CD4-positive, alpha-beta T cell treated with Interleukin-12 subunit alpha and Interleukin-12 subunit beta, for 1 hour (primary cell): ENCODE results near the gene CTDSP2.
"Not testable (repeated sequence)": the region's sequence is repeated elsewhere in the genome, so short reads cannot be mapped to it uniquely, and the experiment has no call there.

ENCODE experiments used
- DNase-seq: peaks from one replicate; pipeline ENCODE4 v3.0.0-alpha.2; 2020

The CTDSP2 gene

DNA sequence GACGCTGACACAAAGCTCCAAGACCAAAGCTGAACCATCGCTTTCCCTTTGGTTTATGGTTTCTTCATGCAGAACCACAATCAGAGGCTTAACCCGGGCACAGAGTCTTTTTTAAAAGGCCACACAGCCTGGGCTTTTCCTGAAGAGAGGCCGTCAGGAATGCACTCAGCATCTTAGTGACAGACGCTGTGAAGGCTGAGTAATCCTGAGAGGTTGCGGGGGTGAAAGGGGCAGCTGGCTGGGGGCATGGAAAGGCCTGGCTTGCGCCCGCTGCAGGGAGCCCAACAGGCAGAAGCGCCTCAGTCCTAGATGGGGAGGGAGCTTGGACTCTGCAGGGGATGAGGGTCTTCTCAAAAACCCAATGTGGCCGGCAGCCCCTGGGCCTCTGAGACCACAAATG, 13.6 kb downstream of the CTDSP2 start:
- DNase-seq = no peak

DNA sequence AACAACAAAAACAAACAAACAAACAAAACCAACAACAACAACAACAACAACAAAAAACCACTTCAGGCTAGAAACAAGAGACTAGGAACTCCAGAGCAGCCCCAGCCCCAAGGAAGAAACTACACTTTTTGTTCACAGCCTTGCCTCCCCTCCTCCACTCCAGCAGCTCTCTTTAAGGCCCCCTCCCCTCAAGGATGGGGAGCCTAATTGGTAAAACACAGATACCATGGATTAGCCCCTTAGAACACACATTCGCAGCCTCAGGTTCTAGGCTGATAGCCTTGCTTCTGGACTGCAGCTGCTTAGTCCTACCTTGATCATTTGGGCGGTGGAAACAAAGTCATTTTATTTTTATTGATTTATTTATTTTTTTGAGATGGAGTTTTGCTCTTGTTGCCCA, 16.1 kb downstream of the CTDSP2 start:
- DNase-seq = no peak

DNA sequence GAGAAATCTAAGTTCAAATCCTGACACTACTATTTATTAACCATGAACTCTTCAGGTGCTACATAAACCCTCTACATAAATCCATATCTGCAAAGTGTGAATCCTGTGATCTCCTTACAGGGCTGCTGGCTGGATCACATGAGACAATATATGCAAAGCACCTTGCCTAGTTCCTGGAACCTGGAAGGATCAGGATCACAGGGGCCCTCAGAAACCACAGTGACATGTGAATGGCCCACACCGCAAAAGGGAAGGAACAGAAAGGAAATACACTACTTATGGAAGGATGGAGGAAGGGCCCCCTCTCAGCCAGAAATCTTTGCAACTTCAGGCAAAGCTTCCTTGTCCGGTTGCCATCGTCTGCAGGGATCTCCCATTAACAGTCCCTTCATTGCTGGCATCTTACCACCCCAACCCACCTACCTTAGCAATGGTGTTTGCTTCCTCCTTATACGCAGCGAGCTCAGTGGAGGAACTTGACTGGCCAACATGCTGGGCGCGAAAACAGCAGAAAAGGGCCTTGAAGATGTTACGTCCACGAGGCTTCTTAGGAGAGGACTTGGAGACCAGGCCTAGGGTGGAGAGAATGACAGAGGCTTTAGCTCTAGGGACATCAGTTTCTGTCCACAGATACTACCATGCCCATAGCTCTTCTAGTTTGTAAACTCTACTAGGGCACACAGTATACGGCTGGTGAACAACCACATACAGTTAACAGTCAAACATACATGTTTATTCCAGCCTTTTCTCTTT, 17.3 kb downstream of the CTDSP2 start:
- DNase-seq = no peak

DNA sequence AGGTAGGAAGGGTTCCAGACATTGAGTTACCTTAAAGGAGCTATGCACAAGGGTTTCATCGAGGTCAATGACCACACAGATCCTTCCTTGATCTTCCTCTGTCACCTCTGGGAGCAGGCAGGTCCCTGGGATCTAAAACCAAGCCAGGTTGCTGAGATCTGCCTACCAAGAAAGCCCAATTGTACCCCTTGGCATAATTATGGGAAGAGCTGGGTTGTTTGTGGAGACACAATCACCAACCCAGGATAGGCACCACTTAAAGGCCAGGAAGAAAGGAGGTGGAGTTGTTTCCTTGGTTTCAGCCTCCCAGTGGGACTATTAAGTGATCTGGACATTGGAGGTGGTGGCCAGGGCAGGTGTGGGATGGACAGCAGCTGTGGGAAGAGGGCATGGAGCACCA, 19.6 kb downstream of the CTDSP2 start:
- DNase-seq = no peak

DNA sequence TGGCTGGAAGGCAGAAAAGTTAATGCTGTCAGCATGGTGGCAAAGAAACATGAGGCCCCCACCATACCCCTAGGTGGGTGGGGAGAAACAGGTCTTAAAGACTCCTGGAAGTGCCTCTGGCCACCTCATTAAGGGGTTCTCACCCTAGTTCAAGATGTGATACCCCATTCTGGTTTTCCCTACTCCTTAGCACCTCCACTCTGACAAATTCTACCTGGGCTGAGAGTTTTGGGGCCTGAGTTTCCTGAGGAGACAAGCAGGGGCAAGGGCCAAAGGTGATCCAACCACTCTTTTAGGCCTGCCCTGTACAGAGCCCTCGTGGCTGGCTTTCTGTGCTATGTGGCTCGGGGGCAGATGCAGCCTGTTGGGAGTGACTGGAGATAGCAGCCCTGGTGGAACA, 20.1 kb downstream of the CTDSP2 start:
- DNase-seq = no peak

DNA sequence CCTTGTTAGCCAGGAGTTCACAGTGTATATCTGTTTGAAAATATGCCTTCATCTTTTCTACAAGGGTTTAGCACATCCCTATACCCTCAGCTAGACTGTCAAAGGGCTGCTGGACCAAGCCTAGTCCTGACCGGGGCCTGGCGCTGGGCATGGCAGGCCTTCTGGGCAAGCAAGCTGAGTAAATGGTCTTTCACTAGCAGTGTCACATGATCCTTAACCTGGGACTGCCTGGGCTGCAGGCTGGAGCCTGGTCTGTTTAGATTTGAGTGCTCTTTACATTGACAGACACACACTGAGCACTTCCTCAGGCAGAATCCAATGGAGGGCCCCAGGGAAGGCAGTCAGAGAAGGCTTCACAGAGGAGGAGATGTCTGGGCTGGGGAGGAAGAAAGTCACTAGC, 21.1 kb downstream of the CTDSP2 start:
- DNase-seq = no peak

DNA sequence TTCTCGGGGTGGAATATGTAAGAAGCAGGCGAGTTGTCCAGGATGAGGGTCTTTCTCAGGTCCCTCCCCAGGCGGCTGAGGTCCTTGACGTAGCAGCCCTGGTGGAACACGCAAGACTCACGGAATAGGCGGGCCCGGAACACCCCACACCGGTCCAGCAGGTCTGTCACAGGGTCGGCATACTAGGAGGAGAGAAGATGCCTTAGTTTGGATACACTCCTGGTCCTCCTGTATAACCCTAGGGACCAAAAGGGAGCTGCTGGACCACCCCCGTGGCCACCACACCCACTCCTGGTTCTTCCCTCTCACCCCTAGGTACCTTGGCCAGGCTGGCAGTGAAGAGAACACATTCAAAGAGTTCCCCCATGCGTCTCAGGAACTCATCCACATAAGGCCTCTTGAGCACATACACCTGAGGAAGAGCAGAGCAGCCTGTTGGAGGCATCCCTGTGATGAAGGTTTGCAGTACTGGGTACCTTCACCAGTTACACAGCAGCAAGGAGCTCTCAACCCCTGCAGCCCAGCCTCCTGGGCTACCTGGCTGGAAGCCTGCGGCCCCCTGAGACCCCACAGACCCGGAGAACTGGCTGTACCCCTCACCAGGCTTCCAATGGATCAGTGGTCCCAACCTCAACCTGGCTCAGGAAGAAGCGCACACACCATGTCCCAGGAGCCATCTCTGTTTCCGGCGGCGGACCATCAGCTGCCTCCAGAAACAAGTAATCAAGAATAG, 22.5 kb downstream of the CTDSP2 start:
- no peak for DNase-seq

DNA sequence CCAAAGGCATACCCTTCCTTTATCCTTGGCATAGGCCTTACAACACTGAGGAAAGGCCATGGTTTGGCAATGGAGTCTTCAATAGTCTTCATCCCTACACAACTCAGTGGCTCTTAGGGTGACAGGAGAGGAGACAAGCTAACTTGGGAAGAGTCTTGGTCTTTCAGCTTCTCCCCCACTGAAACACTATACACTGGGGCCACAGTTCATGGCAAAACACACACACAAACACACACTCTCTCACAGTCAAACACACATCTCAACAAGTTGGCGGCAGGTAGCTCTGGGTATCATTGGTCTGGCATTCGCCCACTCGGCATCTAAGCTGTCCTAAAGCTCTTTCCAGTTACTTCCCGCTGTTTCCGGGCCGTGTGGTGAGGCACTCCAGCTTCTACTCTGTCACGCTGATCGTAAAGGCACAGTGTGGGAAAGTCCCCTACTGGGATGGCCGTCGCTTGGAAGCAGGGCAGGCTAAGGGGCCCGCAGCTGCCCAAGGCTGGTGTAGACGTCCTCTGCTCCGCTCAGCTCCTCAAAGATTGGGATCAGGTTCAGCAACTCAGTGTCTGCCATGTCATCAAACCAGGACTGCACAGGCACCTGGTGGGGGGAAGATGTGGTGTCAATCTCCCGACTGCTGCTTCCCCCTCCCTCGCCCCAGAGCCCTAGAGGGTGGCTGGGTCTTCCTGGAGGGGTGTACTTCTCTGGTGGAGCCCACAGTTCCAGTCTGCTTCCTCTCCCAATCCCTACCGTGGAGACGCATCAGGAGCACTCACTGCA, 23.2 kb downstream of the CTDSP2 start:
- no peak for DNase-seq

DNA sequence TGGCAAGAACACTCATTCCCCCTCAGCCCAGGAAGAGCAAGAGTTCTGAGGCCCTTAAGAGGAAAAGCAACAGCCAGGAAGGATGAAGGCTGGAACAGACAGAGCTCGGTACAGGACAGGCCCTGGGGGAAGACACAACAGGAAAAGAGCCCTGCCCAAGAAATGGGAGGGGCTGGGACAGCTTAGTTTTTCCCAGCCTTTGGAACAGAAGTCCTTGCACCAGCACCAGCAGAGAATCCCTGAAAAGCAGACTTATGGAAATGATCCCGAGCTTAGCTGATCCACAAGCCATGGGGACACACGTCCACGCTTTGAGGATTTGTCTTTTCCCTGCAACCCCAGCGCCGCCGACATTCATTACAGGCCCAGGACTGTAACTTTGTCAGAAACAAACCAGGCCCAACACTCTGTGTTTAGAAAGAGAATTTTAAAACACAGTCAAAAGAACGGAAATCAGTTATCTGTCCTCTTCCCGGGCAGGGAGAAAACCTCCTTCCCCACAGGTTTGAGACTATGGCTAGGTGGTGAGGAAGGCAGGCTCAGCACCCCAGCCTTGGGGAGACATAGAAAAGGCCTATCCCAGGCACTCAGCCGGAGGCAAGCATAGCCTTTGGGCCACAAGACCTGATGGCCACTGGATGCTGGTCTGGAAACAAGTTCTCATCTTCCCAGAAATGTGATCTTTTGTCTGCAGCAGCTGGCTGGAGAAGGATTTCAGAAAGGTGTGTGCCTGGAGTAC, 24.0 kb downstream of the CTDSP2 start:
- DNase-seq = no peak

DNA sequence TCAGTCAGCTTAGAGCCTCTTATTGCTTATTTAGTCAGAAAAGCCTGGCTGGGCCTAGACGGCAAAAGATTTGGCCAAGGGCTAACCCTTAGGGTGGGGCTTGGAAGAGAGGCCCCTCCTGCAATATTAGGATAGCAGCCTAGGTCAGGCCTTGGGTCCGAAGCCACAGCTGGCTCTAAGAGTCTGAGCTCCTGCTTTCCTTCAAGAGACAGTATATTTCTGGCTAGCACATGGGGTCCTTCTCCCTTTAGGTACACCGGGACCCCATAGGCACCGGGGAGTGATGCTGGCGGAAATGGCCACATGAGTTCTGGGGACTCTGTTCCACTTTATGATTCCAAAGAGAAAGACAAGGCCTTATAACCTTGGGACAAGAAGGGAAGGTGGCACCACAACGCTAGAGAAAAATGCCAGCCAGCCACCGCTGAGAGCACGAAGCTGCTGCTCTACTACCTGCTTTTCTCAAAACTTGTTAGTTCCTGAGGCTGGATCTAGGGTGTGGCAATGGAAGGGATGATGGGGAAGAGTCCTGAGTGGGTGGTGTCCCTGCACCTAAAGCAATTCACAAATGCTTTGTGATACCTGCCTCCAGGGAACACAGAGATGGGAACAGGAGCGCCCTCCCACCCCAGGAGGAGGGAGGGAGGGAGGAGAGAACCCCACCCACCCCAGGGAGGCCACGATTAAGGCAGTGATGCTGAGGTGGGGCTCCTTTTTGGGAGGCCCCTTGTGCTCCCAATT, 24.9 kb downstream of the CTDSP2 start:
- no peak for DNase-seq

DNA sequence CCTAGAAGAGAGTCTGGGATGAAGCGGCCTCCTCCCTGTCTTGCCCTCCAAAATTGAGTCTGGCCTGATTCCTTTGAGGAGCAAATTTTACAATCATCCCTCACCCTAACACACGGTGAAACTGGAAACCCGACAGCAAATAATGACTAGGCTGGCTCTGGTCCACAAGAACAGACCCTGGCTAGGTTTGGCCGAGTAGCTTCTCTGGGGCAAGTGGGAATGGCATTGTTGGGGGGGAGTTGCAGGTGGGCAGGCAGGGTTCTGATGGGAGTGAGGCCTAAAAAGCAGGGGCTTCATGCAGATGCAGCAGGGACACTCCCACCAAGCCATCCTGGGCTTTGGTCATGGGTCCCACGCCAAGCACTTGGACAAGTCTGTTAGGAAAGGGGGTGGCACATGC, 25.5 kb downstream of the CTDSP2 start:
- not testable (repeated sequence) for DNase-seq

DNA sequence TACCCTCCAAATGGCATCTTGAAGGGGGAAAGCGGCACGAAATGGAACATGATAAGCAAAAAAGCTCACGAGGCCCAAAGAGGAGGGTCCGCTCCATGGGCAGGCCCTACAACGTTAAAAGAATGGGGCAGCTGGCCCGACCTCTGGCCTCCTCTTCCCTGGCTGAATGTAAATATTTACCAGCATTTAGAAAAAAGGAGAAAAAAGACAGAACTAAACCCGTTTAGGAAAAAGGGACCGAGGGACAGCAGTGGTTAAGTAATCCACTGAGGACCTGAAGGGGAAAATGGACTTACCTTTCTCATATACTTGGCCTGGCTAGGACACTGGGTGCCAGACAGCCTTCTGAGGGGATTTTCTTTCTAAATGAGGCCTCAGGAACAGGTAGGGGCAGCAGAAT, 26.4 kb downstream of the CTDSP2 start:
- DNase-seq = not testable (repeated sequence)

DNA sequence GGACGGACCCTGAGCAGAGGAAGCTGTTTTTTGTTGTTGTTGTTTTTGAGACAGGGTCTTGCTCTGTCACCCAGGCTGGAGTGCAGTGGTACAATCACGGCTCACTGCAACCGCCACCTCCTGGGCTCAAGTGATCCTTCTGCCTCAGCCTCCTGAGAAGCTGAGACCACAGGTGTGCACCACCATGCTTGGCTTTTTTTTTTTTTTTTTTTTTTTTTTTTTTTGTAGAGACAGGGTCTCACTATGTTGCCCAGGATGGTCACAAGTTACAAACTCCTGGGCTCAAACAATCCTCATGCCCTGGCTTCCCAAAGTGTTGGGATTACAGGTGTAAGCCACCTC, 28.6 kb downstream of the CTDSP2 start:
- not testable (repeated sequence) for DNase-seq

DNA sequence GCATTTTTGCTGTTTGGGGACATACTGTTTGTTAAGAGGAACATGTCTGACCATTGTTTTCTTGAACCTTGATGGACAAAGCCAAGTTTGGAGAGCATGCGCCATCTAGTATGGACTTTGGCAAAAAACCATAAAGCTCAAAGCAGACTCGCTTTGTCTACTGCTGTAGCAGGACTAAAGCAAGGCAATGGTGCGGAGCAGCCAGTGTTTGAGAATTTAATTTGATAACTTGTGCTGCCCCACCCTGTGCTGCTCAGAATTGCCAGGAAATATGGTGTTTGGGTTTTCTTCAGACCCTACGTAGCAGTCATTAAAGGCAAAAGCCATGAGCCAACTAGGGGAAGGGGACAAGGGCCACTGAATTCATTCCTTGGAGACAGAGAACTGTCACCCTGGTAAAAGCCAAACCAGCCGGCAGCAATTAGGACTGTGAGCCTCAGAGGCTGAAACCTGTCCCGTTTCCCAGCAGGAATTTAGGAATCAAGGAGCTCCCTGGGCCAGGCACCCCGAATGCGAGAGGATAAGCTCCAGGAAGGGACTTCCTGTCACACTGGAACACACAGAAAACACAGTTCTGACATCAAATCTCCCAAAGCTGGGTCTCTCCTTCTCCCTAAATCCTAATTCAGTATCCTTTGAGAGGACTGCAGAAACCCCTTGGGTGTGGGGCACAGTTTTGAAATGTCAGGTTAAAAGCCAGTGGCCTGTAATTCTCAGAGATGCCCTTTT, 29.1 kb downstream of the CTDSP2 start:
- DNase-seq = no peak

DNA sequence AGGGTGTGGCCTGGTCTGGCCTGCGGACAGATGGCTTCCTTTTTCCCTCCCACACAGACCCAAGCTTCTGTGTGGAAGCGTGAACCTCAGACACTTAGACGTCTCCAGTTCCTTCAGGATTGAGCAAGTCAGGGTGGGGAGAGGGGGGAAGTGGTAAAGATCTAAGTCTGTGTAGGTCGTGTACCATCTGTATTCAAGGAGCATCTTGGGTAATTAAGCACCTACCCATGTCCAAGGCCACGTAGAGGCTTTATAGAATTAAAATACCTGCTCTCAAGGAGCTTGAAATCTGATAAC, 29.7 kb downstream of the CTDSP2 start:
- no peak for DNase-seq

DNA sequence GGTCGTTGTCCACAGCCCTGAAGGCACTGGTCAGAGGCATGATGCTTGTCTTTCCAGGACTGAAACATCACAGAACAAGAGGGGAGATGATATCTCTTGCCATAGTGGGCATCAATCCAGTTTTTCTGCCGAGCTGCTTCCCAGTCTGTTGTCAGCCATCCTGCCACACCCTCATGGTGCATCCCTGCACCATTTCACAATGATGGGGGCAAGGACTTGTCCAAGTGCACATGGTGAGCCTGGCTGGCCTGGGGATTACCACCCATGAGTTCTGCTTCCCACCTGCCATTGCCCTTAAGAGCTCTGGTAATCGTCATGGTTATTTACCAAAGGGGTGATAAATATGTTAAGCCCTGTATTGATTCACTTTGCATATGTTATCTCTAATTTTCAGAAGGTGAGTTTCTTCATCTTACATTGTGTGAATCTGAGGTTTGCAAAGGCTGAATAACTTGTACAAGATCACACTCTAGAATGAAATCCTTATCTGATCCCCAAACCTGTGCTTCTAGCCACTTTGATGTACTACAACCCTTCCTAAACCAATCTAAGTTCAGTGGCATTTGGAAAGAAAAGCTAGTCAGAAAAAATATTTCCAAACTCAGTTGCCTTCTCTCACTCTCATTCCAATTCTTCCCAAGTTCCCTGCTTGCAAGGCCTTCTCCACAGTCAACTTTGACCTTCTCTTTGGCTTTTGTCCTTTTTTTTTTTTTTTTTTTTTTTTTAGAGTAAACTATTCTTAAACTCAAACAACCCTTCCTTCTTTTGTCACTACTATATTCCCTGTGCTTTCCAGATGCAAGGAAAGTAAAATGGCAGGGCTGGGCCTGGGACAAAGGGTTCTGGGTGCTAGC, 30.3 kb downstream of the CTDSP2 start:
- DNase-seq = no peak

DNA sequence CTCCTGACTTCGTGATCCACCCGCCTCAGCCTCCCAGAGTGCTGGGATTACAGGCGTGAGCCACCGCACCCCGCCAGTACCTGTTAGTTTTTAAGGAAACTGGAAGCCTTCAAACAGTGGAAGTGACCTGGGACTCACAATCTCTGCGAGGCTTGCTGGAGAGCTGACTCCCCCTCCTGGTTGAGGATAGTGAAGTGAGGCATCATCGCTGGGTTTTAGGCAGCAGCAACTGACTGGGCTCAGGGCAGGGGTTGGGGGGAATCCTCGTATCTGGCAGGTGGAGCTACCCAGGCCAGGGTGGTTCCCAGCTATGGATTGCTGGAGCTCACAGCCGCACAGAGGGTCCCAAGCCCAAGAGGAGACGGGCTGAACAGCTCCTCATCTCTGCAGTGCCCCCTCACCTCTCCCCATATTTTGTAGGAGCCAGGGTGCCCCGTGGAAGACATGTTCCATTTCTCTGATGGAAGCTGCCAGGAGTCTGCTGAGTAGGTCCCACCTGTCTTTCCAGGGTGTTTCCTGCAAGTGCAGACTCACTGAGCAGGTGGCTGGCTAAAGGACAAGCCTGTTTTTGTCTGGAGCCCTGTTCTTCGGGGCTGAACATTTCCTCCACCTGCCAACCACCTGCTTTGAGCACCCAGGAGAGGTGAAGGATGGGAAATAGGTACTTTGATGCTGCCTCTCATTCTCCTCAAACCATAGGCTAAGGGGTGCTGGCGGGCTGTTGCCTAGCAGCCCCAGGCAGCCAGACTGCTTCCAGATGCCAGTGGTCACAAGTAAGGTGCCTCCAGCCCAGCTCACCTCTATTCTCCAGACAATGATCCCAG, 31.1 kb downstream of the CTDSP2 start:
- DNase-seq = no peak

DNA sequence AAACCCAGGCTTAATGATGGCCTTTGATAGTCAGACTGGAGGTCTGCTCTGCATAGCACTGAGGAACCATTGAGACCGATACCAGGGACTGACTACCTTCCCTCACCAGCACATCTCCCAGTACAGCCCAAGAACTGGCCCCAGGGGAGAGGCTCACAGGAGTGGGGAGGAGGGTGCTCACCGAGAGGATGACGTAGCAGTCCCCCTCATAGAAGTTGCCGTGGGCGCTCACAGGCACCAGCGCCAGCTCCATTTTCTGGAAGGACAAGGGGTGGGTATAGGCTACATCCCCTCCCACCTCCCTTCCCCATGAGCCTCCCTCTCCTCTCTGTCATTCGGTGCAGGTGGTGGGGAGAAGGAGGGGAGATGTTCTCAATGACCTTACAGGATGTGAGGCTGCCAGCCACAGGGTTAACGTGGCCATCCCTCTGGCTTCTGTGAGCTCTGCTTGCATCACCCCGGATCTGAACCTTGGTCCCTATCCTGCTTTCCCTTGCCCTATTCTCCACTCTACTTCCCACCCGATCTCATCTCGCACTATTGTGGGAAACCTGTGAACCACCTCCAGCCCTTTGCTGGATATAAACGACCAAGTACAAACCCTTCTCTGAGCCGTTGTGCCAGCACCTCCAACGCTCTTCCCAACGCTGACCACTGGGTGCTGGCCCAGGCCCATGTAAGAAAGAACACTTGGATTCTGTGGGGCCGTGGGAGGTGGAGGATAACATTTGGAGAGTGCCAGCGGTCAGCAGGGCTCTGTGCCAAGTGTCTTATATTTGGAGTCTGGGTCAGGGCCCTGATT, 32.4 kb downstream of the CTDSP2 start:
- DNase-seq = no peak
